PC-9 (cell line): ENCODE measurements around the gene MIGA2. TPM values are rescaled to one million over a fixed set of nuclear protein-coding genes. Genes with fewer than 3 reads are reported as not detected.

Experiments
- BruUV-seq: library from RNA; stranded (reverse); fragments of 400-500 nt; replicated peaks from 2 replicates; lab custom pipeline; 2021; lab: Mats Ljungman, UMichigan
- CTCF ChIA-PET: fragments of 300-600 bp; sonication (Branson Sonifier 250); formaldehyde crosslinking; loops from one replicate; lab custom pipeline; 2022; ENCODE audit warnings: antibody characterized with exemption; lab: Charles Lee
- POLR2A ChIA-PET: fragments of 300-600 bp; sonication (Branson Sonifier 250); formaldehyde crosslinking; loops from one replicate; lab custom pipeline; 2022; ENCODE audit warnings: antibody characterized with exemption; ENCODE audit not compliant: unreplicated experiment; lab: Charles Lee
- DNase-seq, 2 experiments: peaks; one replicate each; pipeline versions ENCODE4 v3.0.0 to v3.0.0-alpha.2; 2015 to 2022; ENCODE audit warnings: mixed read lengths in 1 of 2
- H2AFZ ChIP-seq: fragments of 200-600 bp; sonication (generic); 2 replicates; pipeline ENCODE4 v1.8.1; 2017; ENCODE audit warnings: antibody characterized with exemption
- H3F3A ChIP-seq: fragments of 200-600 bp; sonication (generic); 2 replicates; pipeline ENCODE4 v1.8.1; 2017; ENCODE audit warnings: antibody characterized with exemption, mild to moderate bottlenecking, low read depth; ENCODE audit not compliant: insufficient read depth
- H3K27ac ChIP-seq: fragments of 200-600 bp; sonication (generic); 2 replicates; pipeline ENCODE4 v1.6.1; 2016; ENCODE audit warnings: mixed run types
- H3K27me3 ChIP-seq: fragments of 200-600 bp; sonication (generic); 2 replicates; pipeline ENCODE4 v1.6.1; 2016; ENCODE audit warnings: low read depth, mixed run types; ENCODE audit not compliant: insufficient read depth
- H3K36me3 ChIP-seq: fragments of 200-600 bp; sonication (generic); 2 replicates; pipeline ENCODE4 v1.6.1; 2016; ENCODE audit warnings: low read depth, mixed run types
- H3K4me1 ChIP-seq: fragments of 200-600 bp; sonication (generic); replicated peaks from 2 replicates; pipeline ENCODE4 v1.6.1; 2016; ENCODE audit warnings: mixed run types; ENCODE audit not compliant: insufficient read depth
- H3K4me2 ChIP-seq: fragments of 200-600 bp; sonication (generic); 2 replicates; pipeline ENCODE4 v1.6.1; 2017; ENCODE audit warnings: mixed run types
- H3K4me3 ChIP-seq: fragments of 200-600 bp; sonication (generic); 2 replicates; pipeline ENCODE4 v1.6.1; 2016; ENCODE audit warnings: mixed run types
- H3K79me2 ChIP-seq: fragments of 200-600 bp; sonication (generic); 2 replicates; pipeline ENCODE4 v1.6.1; 2017; ENCODE audit warnings: low read depth, mixed run types
- H3K9me2 ChIP-seq: fragments of 200-600 bp; sonication (generic); 2 replicates; pipeline ENCODE4 v1.8.1; 2017; ENCODE audit warnings: mild to moderate bottlenecking; ENCODE audit not compliant: insufficient read depth
- H3K9me3 ChIP-seq: fragments of 200-600 bp; sonication (generic); 2 replicates; pipeline ENCODE4 v1.8.1; 2016; ENCODE audit warnings: low read depth; ENCODE audit not compliant: insufficient read depth
- H4K20me1 ChIP-seq: fragments of 200-600 bp; sonication (generic); 2 replicates; pipeline ENCODE4 v1.8.1; 2017; ENCODE audit not compliant: insufficient read depth
- EZH2 ChIP-seq: fragments of 200-600 bp; sonication (generic); IDR thresholded peaks from 2 replicates; pipeline ENCODE4 v1.8.0; 2017; ENCODE audit warnings: antibody characterized with exemption, low read depth
- intact Hi-C: fragments of 100-400 bp; cut with micrococcal nuclease; formaldehyde crosslinking; loops from one replicate; pipeline ENCODE4 v1.10.0; 2022; ENCODE audit not compliant: unreplicated experiment
- total RNA-seq: library from RNA; stranded (reverse); gene quantifications from 2 replicates; pipeline ENCODE4 v1.2.3, GENCODE V29; 2021
- TF ChIP-seq, protein P1 (sequence below): fragments of 200-600 bp; sonication (generic); conservative IDR thresholded peaks from 2 replicates; pipeline ENCODE4 v1.6.1; 2017; ENCODE audit warnings: mixed run types, antibody characterized with exemption, mild to moderate bottlenecking, moderate library complexity

Gene MIGA2
- total RNA-seq, 1 experiment from 2014 or later: 40.7 TPM

GRCh38 chr9:129104051-129104450, 67.6 kb downstream of the MIGA2 start:
- Histone ChIP-seq H3K4me1 (peaks cover 21% of the 10 kb centered on the region), H2AFZ (no peak overlapping the region), H3K4me2 (peak overlapping the region; percentile 73), H3F3A (peaks cover 15% of the 10 kb centered on the region; the same call in 1 of the 2 replicates), H3K79me2 (no peaks in the 10 kb centered on the region), H3K36me3 (no peaks in the 10 kb centered on the region), H3K27me3 (no peaks in the 10 kb centered on the region), H3K4me3 (no peak overlapping the region), H3K9me2 (no peaks in the 10 kb centered on the region), H4K20me1 (no peaks in the 10 kb centered on the region), H3K27ac (no peak overlapping the region), H3K9me3 (no peaks in the 10 kb centered on the region)
- ChIA-PET POLR2A (no interaction called here), CTCF (no interaction called here)
- TF ChIP-seq, protein P1, sequence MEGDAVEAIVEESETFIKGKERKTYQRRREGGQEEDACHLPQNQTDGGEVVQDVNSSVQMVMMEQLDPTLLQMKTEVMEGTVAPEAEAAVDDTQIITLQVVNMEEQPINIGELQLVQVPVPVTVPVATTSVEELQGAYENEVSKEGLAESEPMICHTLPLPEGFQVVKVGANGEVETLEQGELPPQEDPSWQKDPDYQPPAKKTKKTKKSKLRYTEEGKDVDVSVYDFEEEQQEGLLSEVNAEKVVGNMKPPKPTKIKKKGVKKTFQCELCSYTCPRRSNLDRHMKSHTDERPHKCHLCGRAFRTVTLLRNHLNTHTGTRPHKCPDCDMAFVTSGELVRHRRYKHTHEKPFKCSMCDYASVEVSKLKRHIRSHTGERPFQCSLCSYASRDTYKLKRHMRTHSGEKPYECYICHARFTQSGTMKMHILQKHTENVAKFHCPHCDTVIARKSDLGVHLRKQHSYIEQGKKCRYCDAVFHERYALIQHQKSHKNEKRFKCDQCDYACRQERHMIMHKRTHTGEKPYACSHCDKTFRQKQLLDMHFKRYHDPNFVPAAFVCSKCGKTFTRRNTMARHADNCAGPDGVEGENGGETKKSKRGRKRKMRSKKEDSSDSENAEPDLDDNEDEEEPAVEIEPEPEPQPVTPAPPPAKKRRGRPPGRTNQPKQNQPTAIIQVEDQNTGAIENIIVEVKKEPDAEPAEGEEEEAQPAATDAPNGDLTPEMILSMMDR: no peak
- TF ChIP-seq EZH2: no peak
- BruUV-seq: no TSS peak
- no peak for DNase-seq
- intact Hi-C loops: loop anchor here (5.0 kb wide), 1 partner anchor 97 kb away; no protein-coding TSS in a partner anchor

DNA sequence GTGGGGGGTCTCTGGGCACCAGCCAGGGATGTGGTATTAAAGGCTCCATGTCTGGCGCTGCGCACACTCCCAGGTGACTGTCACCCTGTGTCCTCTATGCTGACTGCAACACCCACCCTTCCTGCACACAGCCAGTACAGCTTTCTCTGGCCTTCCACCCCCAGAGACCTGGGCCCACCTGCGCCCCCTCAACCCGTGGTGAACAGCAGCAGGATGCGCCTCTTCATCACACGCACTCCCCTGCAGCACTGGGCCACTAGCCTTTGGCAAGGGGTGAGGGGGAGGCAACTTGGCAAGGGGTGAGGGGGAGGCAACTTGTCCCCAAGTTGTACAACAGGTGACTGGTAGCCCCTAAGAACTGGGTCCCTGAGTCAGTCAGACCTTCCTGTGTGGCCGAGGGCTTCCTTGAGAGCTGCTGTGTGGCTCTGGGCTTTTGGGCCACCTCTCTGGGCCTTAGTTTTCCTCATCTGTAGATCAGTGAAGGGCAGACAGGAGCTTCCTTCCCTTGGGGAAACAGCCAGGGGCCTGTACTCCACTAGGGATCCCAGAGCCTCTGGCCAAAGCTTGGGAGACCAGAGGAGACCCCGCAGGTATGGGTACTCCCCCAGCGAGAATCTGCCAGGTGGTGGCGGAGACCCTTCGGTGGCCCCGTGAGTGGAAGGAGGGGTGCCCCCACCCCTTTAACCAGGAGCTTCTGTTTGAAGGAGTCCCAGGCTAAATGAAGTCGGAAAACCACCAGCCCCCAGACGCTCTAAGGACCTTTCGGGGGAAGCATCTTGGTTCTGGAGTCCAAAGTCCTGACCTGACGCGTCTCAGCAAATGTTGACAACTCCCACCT, 69.7 kb downstream of the MIGA2 start:
- DNase-seq: no peak
- H3K4me1 ChIP-seq: peaks cover 21% of the 10 kb centered on the region
- no peak for TF ChIP-seq EZH2
- TF ChIP-seq, protein P1: no peak
- H3K9me3 ChIP-seq: no peaks in the 10 kb centered on the region
- H3K27ac ChIP-seq: no peak overlapping the region
- peaks cover 22% of the 10 kb centered on the region; the same call in 1 of the 2 replicates for H3F3A ChIP-seq
- H3K79me2 ChIP-seq: no peaks in the 10 kb centered on the region
- POLR2A ChIA-PET: no interaction called here
- H3K9me2 ChIP-seq: no peaks in the 10 kb centered on the region
- H2AFZ ChIP-seq: no peak overlapping the region
- no peaks in the 10 kb centered on the region for H4K20me1 ChIP-seq
- no peak overlapping the region for H3K4me3 ChIP-seq
- CTCF ChIA-PET: no interaction called here
- no TSS peak for BruUV-seq
- no peaks in the 10 kb centered on the region for H3K36me3 ChIP-seq
- H3K4me2 ChIP-seq: no peak overlapping the region
- H3K27me3 ChIP-seq: no peaks in the 10 kb centered on the region
- intact Hi-C loops: no loop called here

GRCh38 chr9:129107651-129108050, 71.2 kb downstream of the MIGA2 start:
- POLR2A ChIA-PET: interaction anchor here (0.6 kb wide), 1 partner anchor 504 kb away, joined by 7 read pairs; no protein-coding TSS in a partner anchor
- no TSS peak for BruUV-seq
- intact Hi-C loops: no loop called here

More at GRCh38 chr9:129107651-129108050, 71.2 kb downstream of the MIGA2 start:
- no peaks in the 10 kb centered on the region for H3K9me3 ChIP-seq
- CTCF ChIA-PET: no interaction called here
- peaks cover 10% of the 10 kb centered on the region for H3K79me2 ChIP-seq
- peaks cover 22% of the 10 kb centered on the region; the same call in 1 of the 2 replicates for H3F3A ChIP-seq
- no peak overlapping the region for H3K27ac ChIP-seq
- peaks cover 26% of the 10 kb centered on the region for H3K4me1 ChIP-seq
- no peaks in the 10 kb centered on the region for H3K36me3 ChIP-seq
- H2AFZ ChIP-seq: no peak overlapping the region
- H3K4me3 ChIP-seq: no peak overlapping the region
- H4K20me1 ChIP-seq: no peaks in the 10 kb centered on the region
- TF ChIP-seq, protein P1: no peak
- no peak for TF ChIP-seq EZH2
- no peak overlapping the region for H3K4me2 ChIP-seq
- H3K27me3 ChIP-seq: no peaks in the 10 kb centered on the region
- no peak for DNase-seq
- no peaks in the 10 kb centered on the region for H3K9me2 ChIP-seq
